Left lung (tissue), 10 donors: ENCODE measurements around the gene NPDC1. TPM values are rescaled to one million over a fixed set of nuclear protein-coding genes. Genes with fewer than 3 reads are reported as not detected.

Experiments used
- ATAC-seq: fragments of 200-7000 bp; cut with Tn5 transposase; one replicate; pipeline ENCODE4 v1.9.1; 2020; ENCODE audit warnings: moderate library complexity
- DNase-seq, 4 donors: peaks; one replicate each; pipeline ENCODE4 v3.0.0-alpha.2; 2013 to 2020
- H3K27ac ChIP-seq, 2 donors: fragments of 200-600 bp; sonication (generic) in 1 of 2; one replicate each; pipeline versions ENCODE4 v1.5.0 to v1.8.0; 2020 to 2021
- H3K27me3 ChIP-seq, 2 donors: fragments of 200-600 bp; sonication (generic) in 1 of 2; one replicate each; pipeline versions ENCODE4 v1.5.0 to v1.8.0; 2020 to 2021
- H3K36me3 ChIP-seq, 2 donors: fragments of 200-600 bp; sonication (generic) in 1 of 2; one replicate each; pipeline versions ENCODE4 v1.5.0 to v1.8.0; 2020 to 2021
- H3K4me1 ChIP-seq, 2 donors: fragments of 200-600 bp; one replicate each; pipeline ENCODE4 v1.8.0; 2021
- H3K4me3 ChIP-seq, 2 donors: fragments of 200-600 bp; sonication (generic) in 1 of 2; one replicate each; pipeline versions ENCODE4 v1.5.0 to v1.8.0; 2020 to 2021; ENCODE audit warnings: mild to moderate bottlenecking in 1 of 2
- H3K9me3 ChIP-seq, 2 donors: fragments of 200-600 bp; sonication (generic) in 1 of 2; one replicate each; pipeline versions ENCODE4 v1.5.0 to v1.8.0; 2020 to 2021
- CTCF ChIP-seq, 2 donors: fragments of 200-600 bp; sonication (generic) in 1 of 2; IDR thresholded peaks; one replicate each; pipeline versions ENCODE4 v1.5.0 to v1.8.0; 2021; ENCODE audit warnings: antibody characterized with exemption in 2 of 2
- intact Hi-C, 2 donors: fragments of 100-400 bp; cut with DNase I; formaldehyde crosslinking; loops; one replicate each; pipeline versions ENCODE4 v1.11.2 to v1.14.2; 2022
- polyA plus RNA-seq, 6 donors: library from polyadenylated mRNA; unstranded; fragments of 120-200 nt; gene quantifications; one replicate each; pipeline ENCODE4 v1.2.1, GENCODE V29; 2013; ENCODE audit not compliant: insufficient read length in 6 of 6
- total RNA-seq, 2 donors: library from RNA; stranded (reverse); fragmentation: NEBNext Ultra II Directional; extraction: Animal tissue kit (Norgen Biotek cat#: 25700); gene quantifications; one replicate each; pipeline ENCODE4 v1.2.1, GENCODE V29; 2021
- donor health status: DM: no; HTN: yes; CAD: no.
- donor health status: DM: no; HTN: no; CAD: no.

NPDC1 gene
- total and polyA plus RNA-seq, 8 donors, result 24.4 to 105 (median 31.7) TPM

- Histone ChIP-seq H3K4me3 (peak overlapping the region in 1 of 2 donors; percentile 53), H3K4me1 (peaks cover 19 to 50% of the 10 kb centered on the region in 2 donors), H3K27me3 (peaks cover 19 to 64% of the 10 kb centered on the region in 2 donors), H3K9me3 (no peaks in the 10 kb centered on the region), H3K36me3 (peaks cover 0 to 18% of the 10 kb centered on the region in 2 donors), H3K27ac (peak overlapping the region; percentile 59 to 62)
- no peak for ATAC-seq
- DNase-seq, result no peak
- intact Hi-C loops, result no loop called here
- no peak for TF ChIP-seq CTCF (IDR thresholded peaks at IDR 0.05)
Observed at GRCh38 chr9:137044037-137044436, 1.9 kb downstream of the NPDC1 start.

GRCh38 chr9:137042751-137043727 is 2.9 kb downstream of the NPDC1 start:
- no peak for TF ChIP-seq CTCF (IDR thresholded peaks at IDR 0.05)
- peaks cover 11 to 54% of the 10 kb centered on the region in 2 donors for H3K27me3 ChIP-seq
- intact Hi-C loops, result no loop called here
- DNase-seq, result no peak
- H3K4me3 ChIP-seq, result peak overlapping the region in 1 of 2 donors; percentile 53
- peak overlapping the region; percentile 59 to 62 for H3K27ac ChIP-seq
- peaks cover 0 to 28% of the 10 kb centered on the region in 2 donors for H3K36me3 ChIP-seq
- H3K9me3 ChIP-seq, result no peaks in the 10 kb centered on the region
- no peak for ATAC-seq
- peaks cover 19 to 45% of the 10 kb centered on the region in 2 donors for H3K4me1 ChIP-seq

- Histone ChIP-seq H3K27me3 (peaks cover 0 to 35% of the 10 kb centered on the region in 2 donors), H3K27ac (peak overlapping the region in 1 of 2 donors; percentile 48), H3K36me3 (peaks cover 0 to 37% of the 10 kb centered on the region in 2 donors), H3K4me1 (peaks cover 16 to 39% of the 10 kb centered on the region in 2 donors), H3K9me3 (no peaks in the 10 kb centered on the region), H3K4me3 (peak overlapping the region in 1 of 2 donors; percentile 53)
- DNase-seq (no peak), ATAC-seq (no peak)
- no peak for TF ChIP-seq CTCF (IDR thresholded peaks at IDR 0.05)
- intact Hi-C loops, result no loop called here
Observed at GRCh38 chr9:137041124-137041523, 4.9 kb downstream of the NPDC1 start.

- intact Hi-C loops, result no loop called here
- Histone ChIP-seq H3K36me3 (peaks cover 0 to 37% of the 10 kb centered on the region in 2 donors), H3K4me1 (peaks cover 15 to 38% of the 10 kb centered on the region in 2 donors), H3K4me3 (peak overlapping the region in 1 of 2 donors; percentile 53), H3K9me3 (no peaks in the 10 kb centered on the region), H3K27ac (peak overlapping the region in 1 of 2 donors; percentile 48), H3K27me3 (peaks cover 0 to 29% of the 10 kb centered on the region in 2 donors)
- no peak for ATAC-seq
- DNase-seq, result no peak
- TF ChIP-seq CTCF (IDR thresholded peaks at IDR 0.05), result no peak
Observed at GRCh38 chr9:137040568-137040967, 5.4 kb downstream of the NPDC1 start.
